HEK293 (cell line): ENCODE data around the gene SUN5.

Experiments
- CTCF ChIA-PET: fragments of 350-600 bp; formaldehyde crosslinking; extraction: SDS; loops from one replicate; lab custom pipeline; 2021; ENCODE audit warnings: antibody characterized with exemption; lab: Yijun Ruan, JAX
- POLR2A ChIA-PET: fragments of 300-600 bp; formaldehyde crosslinking; extraction: SDS; loops from one replicate; lab custom pipeline; 2020; ENCODE audit warnings: antibody characterized with exemption, inconsistent platforms; lab: Yijun Ruan, JAX
- H3K27ac ChIP-seq: fragments of 200-500 bp; sonication (Bioruptor generic); 2 replicates; pipeline ENCODE4 v1.5.1; 2014; ENCODE audit warnings: low read depth, low read length, control low read depth, inconsistent platforms; ENCODE audit errors: extremely low read depth
- H3K36me3 ChIP-seq, 2 experiments: fragments of 200-500 bp in 1 of 2; sonication (Bioruptor generic) in 1 of 2; 1 replicate in 1 of 2; 2 replicates in 1 of 2; pipeline ENCODE4 v1.5.1; 2014 to 2017; ENCODE audit warnings: inconsistent platforms in 2 of 2, low read length in 2 of 2; ENCODE audit not compliant: control insufficient read depth in 2 of 2, insufficient read depth in 1 of 2
- H3K4me1 ChIP-seq: fragments of 200-500 bp; sonication (Bioruptor generic); 2 replicates; pipeline ENCODE4 v1.5.1; 2014; ENCODE audit warnings: mild to moderate bottlenecking, low read length, inconsistent platforms; ENCODE audit not compliant: control insufficient read depth, insufficient read depth
- H3K4me3 ChIP-seq: 2 replicates; pipeline ENCODE4 v1.5.1; 2011; ENCODE audit warnings: low read depth, mild to moderate bottlenecking, control low read depth, low read length, moderate library complexity
- H3K9me3 ChIP-seq: fragments of 200-500 bp; sonication (Bioruptor generic); 2 replicates; pipeline ENCODE4 v1.5.1; 2014; ENCODE audit warnings: low read depth, low read length, inconsistent platforms; ENCODE audit not compliant: control insufficient read depth, insufficient read depth
- EGR2 ChIP-seq: fragments of 450-650 bp; formaldehyde crosslinking; IDR thresholded peaks from 2 replicates; pipeline ENCODE4 v1.5.1; 2016; ENCODE audit warnings: low read depth, missing biosample characterization, missing genetic modification characterization
- KLF8 ChIP-seq: fragments of 450-650 bp; formaldehyde crosslinking; IDR thresholded peaks from 2 replicates; pipeline ENCODE4 v1.5.1; 2016; ENCODE audit warnings: missing biosample characterization, missing genetic modification characterization
- PRDM1 ChIP-seq: fragments of 450-650 bp; formaldehyde crosslinking; IDR thresholded peaks from 2 replicates; pipeline ENCODE4; 2016; ENCODE audit warnings: missing biosample characterization, missing genetic modification characterization
- SCRT2 ChIP-seq: fragments of 450-650 bp; formaldehyde crosslinking; IDR thresholded peaks from 2 replicates; pipeline ENCODE4 v1.5.1; 2016; ENCODE audit warnings: missing biosample characterization, missing genetic modification characterization
- ZBTB17 ChIP-seq: fragments of 450-650 bp; formaldehyde crosslinking; IDR thresholded peaks from 2 replicates; pipeline ENCODE4 v1.5.1; 2016; ENCODE audit warnings: missing biosample characterization, missing genetic modification characterization
- ZFP41 ChIP-seq: fragments of 450-650 bp; formaldehyde crosslinking; IDR thresholded peaks from 2 replicates; pipeline ENCODE4 v1.5.1; 2016; ENCODE audit warnings: missing biosample characterization, missing genetic modification characterization, borderline replicate concordance
- ZNF112 ChIP-seq: fragments of 450-650 bp; formaldehyde crosslinking; IDR thresholded peaks from 2 replicates; pipeline ENCODE4 v1.5.0; 2017; ENCODE audit warnings: missing biosample characterization, missing genetic modification characterization
- ZNF350 ChIP-seq: fragments of 450-650 bp; formaldehyde crosslinking; IDR thresholded peaks from 2 replicates; pipeline ENCODE4 v1.5.0; 2017; ENCODE audit warnings: missing biosample characterization, mild to moderate bottlenecking, missing genetic modification characterization
- ZNF354C ChIP-seq: fragments of 450-650 bp; formaldehyde crosslinking; IDR thresholded peaks from 2 replicates; pipeline ENCODE4 v1.5.1; 2016; ENCODE audit warnings: missing biosample characterization, missing genetic modification characterization, low read depth, borderline replicate concordance
- ZNF366 ChIP-seq: fragments of 450-650 bp; formaldehyde crosslinking; conservative IDR thresholded peaks from 2 replicates; pipeline ENCODE4 v1.5.1; 2016; ENCODE audit warnings: missing biosample characterization, missing genetic modification characterization
- ZNF792 ChIP-seq: fragments of 450-650 bp; formaldehyde crosslinking; IDR thresholded peaks from 2 replicates; pipeline ENCODE4 v1.5.1; 2016; ENCODE audit warnings: missing biosample characterization, missing genetic modification characterization
- ZSCAN30 ChIP-seq: fragments of 450-650 bp; IDR thresholded peaks from 2 replicates; pipeline ENCODE4 v1.5.1; 2018; ENCODE audit warnings: missing biosample characterization, mild to moderate bottlenecking, missing genetic modification characterization, moderate library complexity
- TF ChIP-seq, protein P1 (sequence below): fragments of 450-650 bp; formaldehyde crosslinking; IDR thresholded peaks from 2 replicates; pipeline ENCODE4 v1.5.1; 2017; ENCODE audit warnings: missing biosample characterization, missing genetic modification characterization
- TF ChIP-seq, protein P2 (sequence below): fragments of 450-650 bp; IDR thresholded peaks from 2 replicates; pipeline ENCODE4 v1.5.1; 2018; ENCODE audit warnings: missing biosample characterization, missing genetic modification characterization

The SUN5 gene

DNA sequence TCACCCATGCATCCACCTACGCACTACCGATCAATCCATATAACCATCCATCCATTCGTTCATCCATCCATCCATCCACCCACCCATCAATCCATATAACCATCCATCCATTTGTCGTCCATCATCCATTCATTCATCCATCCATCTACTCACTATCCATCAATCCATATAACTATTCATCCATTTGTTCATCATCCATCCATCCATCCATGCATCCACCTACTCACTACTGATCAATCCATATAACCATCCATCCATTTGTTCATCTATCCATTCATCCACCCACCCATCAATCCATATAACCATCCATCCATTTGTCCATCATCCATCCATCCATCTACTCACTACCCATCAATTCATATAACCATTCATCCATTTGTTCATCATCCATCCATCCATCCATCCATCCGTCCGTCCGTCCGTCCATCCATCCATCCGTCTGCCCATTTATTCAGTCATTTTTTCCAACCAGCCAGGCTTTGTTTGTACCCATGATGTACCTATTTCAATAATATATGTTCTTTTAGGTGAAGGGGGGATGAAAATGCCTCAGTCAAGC is 21.2 kb upstream of the SUN5 start:
- TF ChIP-seq ZNF792 (tag by site-specific recombination), result no peak
- TF ChIP-seq ZBTB17 (tag by site-specific recombination), result peak; percentile 94
- Histone ChIP-seq H3K4me3 (no peak overlapping the region), H3K36me3 (no peaks in the 10 kb centered on the region), H3K9me3 (no peaks in the 10 kb centered on the region), H3K4me1 (no peaks in the 10 kb centered on the region), H3K27ac (no peak overlapping the region)
- ChIA-PET POLR2A (no interaction called here), CTCF (interaction anchor here (0.6 to 0.7 kb wide), 2 partner anchors 62 to 169 kb away, joined by 3 read pairs; no protein-coding TSS in a partner anchor)

DNA sequence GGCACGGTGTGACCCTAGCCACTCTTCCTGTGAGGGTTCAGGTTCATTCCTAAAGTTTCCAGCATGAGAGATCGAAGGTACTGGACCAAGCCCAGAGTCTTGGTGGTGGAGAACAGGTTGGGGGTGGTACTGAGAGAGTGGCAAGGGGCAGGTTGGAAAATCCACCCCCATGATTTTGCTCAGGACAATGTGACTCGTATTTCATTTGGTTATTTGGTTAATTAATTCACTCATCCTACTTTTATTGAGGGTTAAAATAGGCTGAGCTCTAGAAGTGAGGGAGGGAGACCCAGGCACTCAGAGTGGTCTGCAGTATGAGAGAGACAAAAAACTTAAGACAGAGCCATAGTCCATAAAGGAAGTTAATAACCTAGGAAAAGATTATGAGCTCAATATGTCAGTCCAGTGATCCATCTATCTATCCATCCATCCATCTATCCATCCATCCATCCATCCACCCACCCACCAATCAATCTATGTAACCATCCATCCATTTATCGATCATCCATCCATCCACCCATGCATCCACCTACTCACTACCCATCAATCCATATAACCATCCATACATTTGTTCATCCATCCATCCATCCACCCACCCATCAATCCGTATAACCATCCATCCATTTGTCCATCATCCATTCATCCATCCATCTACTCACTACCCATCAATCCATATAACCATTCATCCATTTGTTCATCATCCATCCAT is 20.5 kb upstream of the SUN5 start:
- H3K9me3 ChIP-seq, result no peaks in the 10 kb centered on the region
- H3K4me3 ChIP-seq, result no peak overlapping the region
- H3K27ac ChIP-seq, result no peak overlapping the region
- no peaks in the 10 kb centered on the region for H3K36me3 ChIP-seq
- CTCF ChIA-PET, result interaction anchor here (0.6 to 1.2 kb wide), 2 partner anchors 62 to 235 kb away, joined by 3 read pairs; no protein-coding TSS in a partner anchor
- TF ChIP-seq ZSCAN30 (no peak), ZNF350 (tag by site-specific recombination) (no peak), ZBTB17 (tag by site-specific recombination) (peak; percentile 100), ZNF354C (tag by site-specific recombination) (no peak), KLF8 (no peak), ZNF366 (peak; percentile 56), ZFP41 (tag by site-specific recombination) (no peak), EGR2 (tag by site-specific recombination) (peak; percentile 19; the same call in 1 of the 2 replicates)
- TF ChIP-seq, protein P1, sequence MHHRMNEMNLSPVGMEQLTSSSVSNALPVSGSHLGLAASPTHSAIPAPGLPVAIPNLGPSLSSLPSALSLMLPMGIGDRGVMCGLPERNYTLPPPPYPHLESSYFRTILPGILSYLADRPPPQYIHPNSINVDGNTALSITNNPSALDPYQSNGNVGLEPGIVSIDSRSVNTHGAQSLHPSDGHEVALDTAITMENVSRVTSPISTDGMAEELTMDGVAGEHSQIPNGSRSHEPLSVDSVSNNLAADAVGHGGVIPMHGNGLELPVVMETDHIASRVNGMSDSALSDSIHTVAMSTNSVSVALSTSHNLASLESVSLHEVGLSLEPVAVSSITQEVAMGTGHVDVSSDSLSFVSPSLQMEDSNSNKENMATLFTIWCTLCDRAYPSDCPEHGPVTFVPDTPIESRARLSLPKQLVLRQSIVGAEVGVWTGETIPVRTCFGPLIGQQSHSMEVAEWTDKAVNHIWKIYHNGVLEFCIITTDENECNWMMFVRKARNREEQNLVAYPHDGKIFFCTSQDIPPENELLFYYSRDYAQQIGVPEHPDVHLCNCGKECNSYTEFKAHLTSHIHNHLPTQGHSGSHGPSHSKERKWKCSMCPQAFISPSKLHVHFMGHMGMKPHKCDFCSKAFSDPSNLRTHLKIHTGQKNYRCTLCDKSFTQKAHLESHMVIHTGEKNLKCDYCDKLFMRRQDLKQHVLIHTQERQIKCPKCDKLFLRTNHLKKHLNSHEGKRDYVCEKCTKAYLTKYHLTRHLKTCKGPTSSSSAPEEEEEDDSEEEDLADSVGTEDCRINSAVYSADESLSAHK, result no peak
- H3K4me1 ChIP-seq, result no peaks in the 10 kb centered on the region
- POLR2A ChIA-PET, result no interaction called here

DNA sequence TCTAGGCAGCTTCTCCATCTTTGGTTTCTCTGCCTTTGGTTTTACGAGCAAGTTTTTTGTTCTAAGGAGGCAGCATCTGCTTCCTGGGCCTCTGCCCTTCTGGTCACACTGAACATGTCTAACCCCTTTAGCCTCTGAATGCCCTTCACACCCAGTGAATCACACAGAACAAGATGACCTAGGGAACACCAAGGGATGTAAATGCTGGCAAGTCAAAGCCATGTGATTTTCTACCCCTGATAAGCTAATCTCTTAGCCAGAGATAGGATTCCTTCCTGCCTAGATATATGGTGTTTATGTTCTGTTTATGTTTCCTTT is 20.0 kb upstream of the SUN5 start:
- Histone ChIP-seq H3K27ac (no peak overlapping the region), H3K36me3 (no peaks in the 10 kb centered on the region), H3K4me1 (no peaks in the 10 kb centered on the region), H3K9me3 (no peaks in the 10 kb centered on the region), H3K4me3 (no peak overlapping the region)
- ChIA-PET CTCF (interaction anchor here (0.7 to 1.2 kb wide), 2 partner anchors 29 to 234 kb away, joined by 3 to 5 read pairs; no protein-coding TSS in a partner anchor), POLR2A (no interaction called here)
- TF ChIP-seq ZNF112 (tag by site-specific recombination) (no peak), SCRT2 (no peak), PRDM1 (tag by site-specific recombination) (no peak)
- TF ChIP-seq, protein P2, sequence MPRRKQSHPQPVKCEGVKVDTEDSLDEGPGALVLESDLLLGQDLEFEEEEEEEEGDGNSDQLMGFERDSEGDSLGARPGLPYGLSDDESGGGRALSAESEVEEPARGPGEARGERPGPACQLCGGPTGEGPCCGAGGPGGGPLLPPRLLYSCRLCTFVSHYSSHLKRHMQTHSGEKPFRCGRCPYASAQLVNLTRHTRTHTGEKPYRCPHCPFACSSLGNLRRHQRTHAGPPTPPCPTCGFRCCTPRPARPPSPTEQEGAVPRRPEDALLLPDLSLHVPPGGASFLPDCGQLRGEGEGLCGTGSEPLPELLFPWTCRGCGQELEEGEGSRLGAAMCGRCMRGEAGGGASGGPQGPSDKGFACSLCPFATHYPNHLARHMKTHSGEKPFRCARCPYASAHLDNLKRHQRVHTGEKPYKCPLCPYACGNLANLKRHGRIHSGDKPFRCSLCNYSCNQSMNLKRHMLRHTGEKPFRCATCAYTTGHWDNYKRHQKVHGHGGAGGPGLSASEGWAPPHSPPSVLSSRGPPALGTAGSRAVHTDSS (tag by site-specific recombination), result no peak
